Measurements from ENCODE around the gene BMERB1. TPM values are rescaled to one million over a fixed set of nuclear protein-coding genes. Genes with fewer than 3 reads are reported as not detected.

BMERB1 gene
- total RNA-seq, 1 donor from 2014 or later = 26.4 TPM

- H3K27me3 Mint-ChIP-seq = no peaks in the 10 kb centered on the region
- H3K4me3 Mint-ChIP-seq = no peak overlapping the region
- H3K27ac Mint-ChIP-seq = no peak overlapping the region
- TF ChIP-seq, protein P1, sequence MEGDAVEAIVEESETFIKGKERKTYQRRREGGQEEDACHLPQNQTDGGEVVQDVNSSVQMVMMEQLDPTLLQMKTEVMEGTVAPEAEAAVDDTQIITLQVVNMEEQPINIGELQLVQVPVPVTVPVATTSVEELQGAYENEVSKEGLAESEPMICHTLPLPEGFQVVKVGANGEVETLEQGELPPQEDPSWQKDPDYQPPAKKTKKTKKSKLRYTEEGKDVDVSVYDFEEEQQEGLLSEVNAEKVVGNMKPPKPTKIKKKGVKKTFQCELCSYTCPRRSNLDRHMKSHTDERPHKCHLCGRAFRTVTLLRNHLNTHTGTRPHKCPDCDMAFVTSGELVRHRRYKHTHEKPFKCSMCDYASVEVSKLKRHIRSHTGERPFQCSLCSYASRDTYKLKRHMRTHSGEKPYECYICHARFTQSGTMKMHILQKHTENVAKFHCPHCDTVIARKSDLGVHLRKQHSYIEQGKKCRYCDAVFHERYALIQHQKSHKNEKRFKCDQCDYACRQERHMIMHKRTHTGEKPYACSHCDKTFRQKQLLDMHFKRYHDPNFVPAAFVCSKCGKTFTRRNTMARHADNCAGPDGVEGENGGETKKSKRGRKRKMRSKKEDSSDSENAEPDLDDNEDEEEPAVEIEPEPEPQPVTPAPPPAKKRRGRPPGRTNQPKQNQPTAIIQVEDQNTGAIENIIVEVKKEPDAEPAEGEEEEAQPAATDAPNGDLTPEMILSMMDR (conservative IDR thresholded peaks at IDR 0.05) = no peak
- no peak for DNase-seq (ENCODE audit: extremely low spot score, unreplicated experiment)
- peaks cover 6% of the 10 kb centered on the region for H3K4me1 Mint-ChIP-seq (ENCODE audit: unreplicated experiment)
- H3K36me3 Mint-ChIP-seq = peaks cover 23% of the 10 kb centered on the region
- no peaks in the 10 kb centered on the region for H3K9me3 Mint-ChIP-seq
Measured at GRCh38 chr16:15593235-15593634, 158.8 kb downstream of the BMERB1 start.

- peaks cover 6% of the 10 kb centered on the region for H3K4me1 Mint-ChIP-seq (ENCODE audit: unreplicated experiment)
- no peak overlapping the region for H3K27ac Mint-ChIP-seq
- no peaks in the 10 kb centered on the region for H3K27me3 Mint-ChIP-seq
- H3K9me3 Mint-ChIP-seq = no peaks in the 10 kb centered on the region
- DNase-seq (ENCODE audit: extremely low spot score, unreplicated experiment) = no peak
- H3K36me3 Mint-ChIP-seq = peaks cover 25% of the 10 kb centered on the region
- TF ChIP-seq, protein P1 (conservative IDR thresholded peaks at IDR 0.05) = no peak
- no peak overlapping the region for H3K4me3 Mint-ChIP-seq
Measured at GRCh38 chr16:15594711-15595320, 160.4 kb downstream of the BMERB1 start.

GRCh38 chr16:15597135-15597534, 162.7 kb downstream of the BMERB1 start:
- TF ChIP-seq, protein P1 (conservative IDR thresholded peaks at IDR 0.05) = no peak
- Mint-ChIP-seq H3K9me3 (no peaks in the 10 kb centered on the region), H3K36me3 (peaks cover 31% of the 10 kb centered on the region), H3K4me1 (ENCODE audit: unreplicated experiment) (no peaks in the 10 kb centered on the region), H3K27me3 (no peaks in the 10 kb centered on the region), H3K4me3 (no peak overlapping the region), H3K27ac (no peak overlapping the region)
- DNase-seq (ENCODE audit: extremely low spot score, unreplicated experiment) = no peak

GRCh38 chr16:15597822-15598647, 163.6 kb downstream of the BMERB1 start:
- Mint-ChIP-seq H3K27me3 (no peaks in the 10 kb centered on the region), H3K36me3 (peaks cover 35% of the 10 kb centered on the region), H3K27ac (no peak overlapping the region), H3K4me1 (ENCODE audit: unreplicated experiment) (no peaks in the 10 kb centered on the region), H3K4me3 (no peak overlapping the region), H3K9me3 (no peaks in the 10 kb centered on the region)
- TF ChIP-seq, protein P1 (conservative IDR thresholded peaks at IDR 0.05) = no peak
- no peak for DNase-seq (ENCODE audit: extremely low spot score, unreplicated experiment)

DNA sequence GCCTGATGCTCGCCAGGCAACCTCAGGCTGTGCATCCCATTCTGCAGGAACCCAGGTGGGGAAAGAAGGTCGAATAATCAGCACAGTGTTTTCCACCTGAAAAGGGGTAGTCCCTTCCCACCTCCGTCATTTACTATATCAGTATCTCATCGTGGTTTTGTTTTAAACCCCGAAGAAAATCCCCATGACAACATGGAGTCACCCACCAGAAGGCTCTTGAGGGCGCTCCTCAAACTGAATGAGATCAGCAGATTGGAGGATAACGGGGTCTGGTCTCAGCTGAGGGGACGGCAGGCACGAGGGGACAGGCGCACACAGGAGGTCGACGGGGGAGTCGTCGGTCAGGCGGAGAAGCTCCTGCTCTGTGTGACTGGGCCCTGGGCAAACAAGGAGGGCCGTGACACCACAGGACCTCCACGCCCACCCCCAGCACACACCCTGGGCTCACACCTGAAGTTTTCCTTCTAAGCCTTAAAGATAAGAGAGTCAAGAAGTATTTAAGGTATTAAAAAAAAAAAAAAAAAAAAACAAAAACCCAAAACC, 164.3 kb downstream of the BMERB1 start:
- no peaks in the 10 kb centered on the region for H3K27me3 Mint-ChIP-seq
- no peaks in the 10 kb centered on the region for H3K9me3 Mint-ChIP-seq
- no peak overlapping the region for H3K27ac Mint-ChIP-seq
- no peak overlapping the region for H3K4me3 Mint-ChIP-seq
- H3K4me1 Mint-ChIP-seq (ENCODE audit: unreplicated experiment) = no peaks in the 10 kb centered on the region
- TF ChIP-seq, protein P1 (conservative IDR thresholded peaks at IDR 0.05) = no peak
- no peak for DNase-seq (ENCODE audit: extremely low spot score, unreplicated experiment)
- H3K36me3 Mint-ChIP-seq = peaks cover 38% of the 10 kb centered on the region
